ENCODE measurements around the gene TMEM222.

DNA sequence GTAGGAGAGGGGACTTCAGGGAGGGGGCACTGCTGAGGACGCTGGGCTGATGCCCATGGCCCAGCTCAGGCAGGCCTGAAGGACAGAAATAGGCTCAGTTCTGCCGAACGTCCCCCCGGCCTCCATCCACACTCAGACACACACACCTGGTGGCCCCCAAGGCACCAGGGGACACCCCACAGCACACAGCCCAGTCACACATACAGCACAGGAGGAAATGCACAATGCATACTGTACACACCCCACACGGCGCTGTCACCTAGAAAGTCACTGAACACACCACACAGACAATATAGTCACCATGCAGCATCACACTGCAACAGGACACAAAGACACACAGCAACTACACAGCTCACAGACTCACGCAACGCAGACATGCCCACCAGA lies 20.4 kb downstream of the TMEM222 start:
- TF ChIP-seq, protein P1, sequence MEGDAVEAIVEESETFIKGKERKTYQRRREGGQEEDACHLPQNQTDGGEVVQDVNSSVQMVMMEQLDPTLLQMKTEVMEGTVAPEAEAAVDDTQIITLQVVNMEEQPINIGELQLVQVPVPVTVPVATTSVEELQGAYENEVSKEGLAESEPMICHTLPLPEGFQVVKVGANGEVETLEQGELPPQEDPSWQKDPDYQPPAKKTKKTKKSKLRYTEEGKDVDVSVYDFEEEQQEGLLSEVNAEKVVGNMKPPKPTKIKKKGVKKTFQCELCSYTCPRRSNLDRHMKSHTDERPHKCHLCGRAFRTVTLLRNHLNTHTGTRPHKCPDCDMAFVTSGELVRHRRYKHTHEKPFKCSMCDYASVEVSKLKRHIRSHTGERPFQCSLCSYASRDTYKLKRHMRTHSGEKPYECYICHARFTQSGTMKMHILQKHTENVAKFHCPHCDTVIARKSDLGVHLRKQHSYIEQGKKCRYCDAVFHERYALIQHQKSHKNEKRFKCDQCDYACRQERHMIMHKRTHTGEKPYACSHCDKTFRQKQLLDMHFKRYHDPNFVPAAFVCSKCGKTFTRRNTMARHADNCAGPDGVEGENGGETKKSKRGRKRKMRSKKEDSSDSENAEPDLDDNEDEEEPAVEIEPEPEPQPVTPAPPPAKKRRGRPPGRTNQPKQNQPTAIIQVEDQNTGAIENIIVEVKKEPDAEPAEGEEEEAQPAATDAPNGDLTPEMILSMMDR (IDR thresholded peaks at IDR 0.05), result no peak
- no peak for TF ChIP-seq POLR2A (IDR thresholded peaks at IDR 0.05)
